G401 (cell line): ENCODE data around the gene SLCO4C1. TPM values are rescaled to one million over a fixed set of nuclear protein-coding genes. Genes with fewer than 3 reads are reported as not detected.
"Not testable (repeated sequence)": the region's sequence is repeated elsewhere in the genome, so short reads cannot be mapped to it uniquely, and the experiment has no call there.

Experiments
- DNase-seq: peaks from one replicate; pipeline ENCODE4 v3.0.0-alpha.2; 2015; ENCODE audit warnings: low spot score
- in situ Hi-C: cut with HindIII; loops from 2 replicates; pipeline ENCODE4 v1.10.0; 2016; ENCODE audit warnings: low sequenced_read_pairs, mixed read lengths
- total RNA-seq: library from RNA; depleted of rRNA; stranded (reverse); fragments of >200 nt; shearing (Covaris generic); gene quantifications from 2 replicates; pipeline ENCODE4 v1.2.3, GENCODE V29; 2014; rRNA removed

SLCO4C1 gene, protein sequence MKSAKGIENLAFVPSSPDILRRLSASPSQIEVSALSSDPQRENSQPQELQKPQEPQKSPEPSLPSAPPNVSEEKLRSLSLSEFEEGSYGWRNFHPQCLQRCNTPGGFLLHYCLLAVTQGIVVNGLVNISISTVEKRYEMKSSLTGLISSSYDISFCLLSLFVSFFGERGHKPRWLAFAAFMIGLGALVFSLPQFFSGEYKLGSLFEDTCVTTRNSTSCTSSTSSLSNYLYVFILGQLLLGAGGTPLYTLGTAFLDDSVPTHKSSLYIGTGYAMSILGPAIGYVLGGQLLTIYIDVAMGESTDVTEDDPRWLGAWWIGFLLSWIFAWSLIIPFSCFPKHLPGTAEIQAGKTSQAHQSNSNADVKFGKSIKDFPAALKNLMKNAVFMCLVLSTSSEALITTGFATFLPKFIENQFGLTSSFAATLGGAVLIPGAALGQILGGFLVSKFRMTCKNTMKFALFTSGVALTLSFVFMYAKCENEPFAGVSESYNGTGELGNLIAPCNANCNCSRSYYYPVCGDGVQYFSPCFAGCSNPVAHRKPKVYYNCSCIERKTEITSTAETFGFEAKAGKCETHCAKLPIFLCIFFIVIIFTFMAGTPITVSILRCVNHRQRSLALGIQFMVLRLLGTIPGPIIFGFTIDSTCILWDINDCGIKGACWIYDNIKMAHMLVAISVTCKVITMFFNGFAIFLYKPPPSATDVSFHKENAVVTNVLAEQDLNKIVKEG
- total RNA-seq, result not detected in 2 replicates

DNA sequence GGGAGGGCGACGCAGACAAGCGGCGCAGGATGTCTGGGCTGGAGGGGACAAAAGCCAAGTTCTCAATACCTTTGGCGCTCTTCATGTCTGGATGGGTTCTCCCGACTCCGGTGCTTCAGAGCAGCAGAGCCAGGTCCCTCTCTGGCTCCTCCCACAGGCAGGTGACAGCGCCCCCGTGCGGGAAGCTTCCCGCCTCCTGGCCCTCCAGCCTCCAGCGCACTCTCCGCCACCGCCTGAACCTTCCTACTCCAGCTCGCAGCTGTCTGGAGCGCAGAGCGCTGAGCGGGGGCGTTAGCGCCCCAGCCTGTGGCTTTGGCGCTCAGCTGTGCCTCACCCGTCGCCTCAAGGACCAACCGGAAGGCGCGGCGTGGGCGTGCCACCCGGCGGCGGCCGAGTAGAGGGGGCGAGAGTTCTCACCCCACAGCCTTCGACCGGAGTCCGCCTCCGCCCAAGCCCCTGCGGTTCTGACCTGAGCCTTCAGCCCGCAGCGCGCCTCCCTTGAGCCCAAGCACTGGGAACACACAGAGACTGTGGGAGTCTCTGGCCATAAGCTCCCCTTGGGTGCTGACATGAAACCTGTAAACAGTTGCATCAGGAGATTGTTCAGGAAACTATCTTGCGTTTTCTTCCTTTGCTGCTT is at the start of gene SLCO4C1:
Gene SLCO4C1, minus strand, starts transcription at position 107 of the 640 bp plus-strand sequence. Its CDS starts 22 bp downstream, at position 85.
- no peak for DNase-seq
- in situ Hi-C loops, result no loop called here

DNA sequence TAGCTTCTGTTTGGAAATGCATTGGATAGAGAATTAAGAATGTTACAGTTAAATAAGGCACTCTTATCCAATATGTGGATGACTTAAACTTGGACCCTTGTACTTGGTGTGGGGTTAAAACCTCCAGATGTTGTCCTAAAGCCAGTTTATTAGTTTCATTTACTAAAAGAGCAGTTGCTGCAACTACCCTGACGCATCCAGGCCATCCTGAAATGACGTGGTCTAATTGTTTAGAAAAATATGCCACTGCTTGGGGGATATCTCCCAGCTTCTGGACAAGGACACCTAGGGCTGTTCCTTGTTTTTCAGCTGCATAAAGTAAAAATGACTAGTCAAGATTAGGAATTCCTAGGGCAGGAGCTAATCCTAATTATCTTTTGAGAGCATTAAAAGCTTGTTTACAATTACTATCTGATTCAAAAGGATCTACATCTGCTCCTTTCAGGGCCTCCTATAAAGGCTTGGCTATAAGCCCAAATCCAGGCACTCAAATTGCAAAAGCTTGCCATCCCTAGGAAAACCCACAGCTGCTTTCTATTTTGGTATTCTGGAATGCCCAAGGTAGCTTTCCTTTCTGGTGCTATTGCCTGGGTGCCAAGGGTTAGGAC is 45.7 kb upstream of the SLCO4C1 start:
- no peak for DNase-seq
- in situ Hi-C loops, result no loop called here

DNA sequence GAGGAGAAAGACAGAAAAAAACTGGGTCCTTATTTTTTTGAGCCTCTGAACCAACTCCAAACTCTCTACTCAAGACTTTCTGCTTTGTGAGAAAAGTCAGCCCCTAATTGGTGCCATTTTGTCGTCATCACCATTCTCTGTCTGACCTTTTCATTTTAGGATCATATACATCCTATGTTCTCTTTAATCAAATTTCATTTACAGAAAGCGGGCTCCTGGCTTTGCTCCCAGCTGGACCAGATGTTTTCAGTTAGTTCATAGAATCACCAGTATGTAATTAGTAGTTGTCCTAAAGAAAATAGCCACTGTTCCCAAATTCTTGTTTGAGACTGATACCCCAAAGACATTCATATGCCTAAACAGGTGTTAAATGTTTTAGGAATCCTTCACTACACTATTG is 28.6 kb upstream of the SLCO4C1 start:
- in situ Hi-C loops, result no loop called here
- DNase-seq, result no peak

DNA sequence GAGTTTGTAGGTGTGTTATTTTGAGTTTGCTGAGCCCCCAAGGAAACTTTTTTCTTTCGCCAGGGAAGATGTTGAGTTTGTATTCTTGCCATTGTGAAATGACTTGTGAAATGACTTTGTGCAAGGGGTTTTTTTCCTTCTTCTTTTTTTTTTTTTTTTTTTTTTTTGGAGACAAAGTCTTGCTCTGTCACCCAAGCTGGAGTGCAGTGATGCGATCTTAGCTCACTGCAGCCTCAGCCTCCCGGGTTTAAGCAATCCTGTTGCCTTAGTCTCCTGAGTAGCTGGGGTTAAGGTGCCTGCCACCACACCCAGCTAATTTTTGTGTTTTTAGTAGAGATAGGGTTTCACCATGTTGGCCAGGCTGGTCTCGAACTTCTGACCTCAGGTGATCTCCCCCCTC is 22.7 kb upstream of the SLCO4C1 start:
- DNase-seq, in situ Hi-C loops: not testable (repeated sequence)

DNA sequence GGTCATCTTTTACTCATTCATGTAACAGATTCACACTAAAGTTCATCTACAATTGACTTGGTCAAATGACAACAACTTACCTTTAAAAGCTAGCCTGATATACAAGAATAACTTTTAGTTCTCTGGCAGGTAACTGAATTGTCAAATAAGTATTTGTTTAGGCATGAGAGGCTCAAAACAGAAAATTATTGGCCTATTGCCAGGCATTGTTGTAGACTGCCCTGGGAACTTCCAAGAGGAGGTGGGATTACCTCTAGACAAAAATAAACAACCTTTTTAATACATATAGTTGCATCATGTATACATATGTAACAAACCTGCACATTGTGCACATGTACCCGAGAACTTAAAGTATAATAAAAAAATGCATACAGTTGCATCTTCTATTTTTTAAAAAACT is 18.2 kb upstream of the SLCO4C1 start:
- in situ Hi-C loops, result no loop called here
- DNase-seq, result no peak

DNA sequence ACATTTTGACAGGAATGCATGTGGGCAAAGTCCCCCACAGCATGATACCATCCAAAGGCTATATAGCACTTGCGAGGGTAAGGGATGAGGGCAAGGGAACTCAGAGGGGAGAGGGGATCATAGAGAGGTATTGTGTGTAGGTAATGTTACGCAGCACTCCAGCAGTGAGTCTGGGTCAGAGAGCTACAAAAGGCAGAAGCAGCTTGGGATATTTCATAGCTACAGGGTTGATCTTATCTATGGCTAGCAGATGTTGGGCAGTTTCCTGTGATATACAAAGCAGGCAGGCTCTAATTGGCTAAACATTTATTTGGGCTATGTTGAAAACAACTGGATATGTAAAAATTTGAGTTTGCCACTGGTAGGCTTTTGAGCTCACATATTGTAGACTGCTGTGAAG is 17.8 kb upstream of the SLCO4C1 start:
- in situ Hi-C loops, result no loop called here
- no peak for DNase-seq

DNA sequence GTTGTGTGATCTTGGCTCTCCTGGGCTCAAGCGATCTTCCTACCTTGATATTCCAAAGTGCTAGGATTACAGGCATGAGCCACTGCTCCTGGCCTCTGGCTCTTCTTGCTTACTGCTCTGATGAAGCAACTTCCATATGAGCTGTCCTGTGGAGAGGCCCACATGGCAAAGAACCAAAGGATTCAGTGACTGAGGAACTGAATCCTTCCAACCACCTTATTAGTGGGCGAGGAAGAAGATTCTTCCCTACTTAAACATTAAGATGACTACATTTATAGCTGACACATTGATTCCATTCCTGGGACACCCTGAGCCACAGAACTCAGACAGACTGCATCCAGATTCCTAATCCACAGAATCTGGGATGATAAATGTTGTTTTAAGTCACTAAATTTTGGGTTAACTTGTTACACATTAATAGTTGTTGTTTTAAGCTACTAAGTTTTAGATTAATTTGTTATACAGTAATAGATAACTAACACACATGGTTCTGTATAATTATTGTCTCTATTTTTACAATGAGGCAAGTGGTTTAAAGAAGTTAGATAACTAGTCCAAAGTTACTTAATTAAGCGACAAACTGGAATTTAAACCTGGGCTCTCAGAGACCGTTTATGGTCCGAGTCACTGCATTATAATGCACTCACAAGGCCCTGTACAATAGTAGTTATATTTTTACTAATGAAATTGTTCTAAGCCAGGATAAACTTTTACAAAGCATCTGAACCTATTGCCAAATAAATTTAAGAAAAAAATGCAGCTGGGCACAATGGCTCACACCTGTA is 16.7 kb upstream of the SLCO4C1 start:
- no peak for DNase-seq
- in situ Hi-C loops, result no loop called here

DNA sequence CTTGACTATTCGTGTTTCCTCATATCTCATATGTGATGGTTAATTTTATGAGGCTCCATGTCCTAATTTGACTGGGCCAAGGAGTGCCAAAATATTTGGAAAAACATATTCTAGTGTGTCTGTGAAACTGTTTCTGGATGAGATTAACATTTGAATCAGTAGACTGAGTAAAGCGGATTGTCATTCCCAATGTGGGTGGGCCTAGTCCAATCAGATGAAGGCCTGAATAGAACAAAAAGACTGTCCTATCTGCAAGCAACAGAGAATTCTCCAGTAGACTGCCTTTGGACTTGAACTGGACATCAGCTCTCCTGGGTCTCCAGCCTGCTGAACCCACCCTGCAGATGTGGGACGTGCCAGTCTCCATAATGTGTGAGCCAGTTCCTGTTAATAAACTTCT is 13.5 kb upstream of the SLCO4C1 start:
- no peak for DNase-seq
- in situ Hi-C loops, result no loop called here

DNA sequence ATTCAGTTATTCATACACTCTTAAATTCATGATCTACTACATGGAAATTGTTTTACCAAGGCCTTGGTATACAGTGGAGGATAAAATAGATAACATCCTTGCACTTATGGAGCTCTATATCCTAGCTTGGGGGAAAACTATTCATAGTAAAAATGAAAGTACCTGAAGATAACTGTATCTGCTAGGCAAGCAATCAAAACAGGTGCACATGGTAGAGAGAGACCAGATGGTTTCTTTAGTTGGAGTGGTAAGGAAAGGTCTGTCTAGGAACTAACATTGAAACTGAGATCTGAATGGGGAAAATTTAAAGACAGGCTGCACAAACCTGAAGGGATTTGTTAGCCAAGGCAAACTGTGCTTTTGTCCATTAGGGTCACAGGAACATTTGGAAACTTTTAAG is 11.1 kb upstream of the SLCO4C1 start:
- no peak for DNase-seq
- in situ Hi-C loops, result no loop called here

DNA sequence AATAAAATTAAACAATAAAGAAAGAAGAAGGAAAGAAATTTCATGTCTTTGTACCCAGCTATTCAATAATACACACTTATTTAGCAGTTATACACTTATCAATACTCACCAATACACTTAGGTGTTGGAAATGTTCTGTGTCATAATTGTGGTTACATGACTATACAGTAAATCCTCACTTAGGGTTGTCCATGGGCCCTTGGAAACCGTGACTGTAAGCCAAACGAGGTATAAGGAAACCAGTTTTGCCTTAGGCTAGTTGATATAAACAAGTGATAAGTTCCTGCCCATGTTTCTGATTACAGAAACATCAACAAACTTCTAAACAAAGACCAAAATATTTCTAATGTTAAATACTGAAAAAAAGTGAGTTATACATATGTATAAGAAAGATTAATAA is 10.0 kb upstream of the SLCO4C1 start:
- in situ Hi-C loops, result no loop called here
- DNase-seq, result no peak

DNA sequence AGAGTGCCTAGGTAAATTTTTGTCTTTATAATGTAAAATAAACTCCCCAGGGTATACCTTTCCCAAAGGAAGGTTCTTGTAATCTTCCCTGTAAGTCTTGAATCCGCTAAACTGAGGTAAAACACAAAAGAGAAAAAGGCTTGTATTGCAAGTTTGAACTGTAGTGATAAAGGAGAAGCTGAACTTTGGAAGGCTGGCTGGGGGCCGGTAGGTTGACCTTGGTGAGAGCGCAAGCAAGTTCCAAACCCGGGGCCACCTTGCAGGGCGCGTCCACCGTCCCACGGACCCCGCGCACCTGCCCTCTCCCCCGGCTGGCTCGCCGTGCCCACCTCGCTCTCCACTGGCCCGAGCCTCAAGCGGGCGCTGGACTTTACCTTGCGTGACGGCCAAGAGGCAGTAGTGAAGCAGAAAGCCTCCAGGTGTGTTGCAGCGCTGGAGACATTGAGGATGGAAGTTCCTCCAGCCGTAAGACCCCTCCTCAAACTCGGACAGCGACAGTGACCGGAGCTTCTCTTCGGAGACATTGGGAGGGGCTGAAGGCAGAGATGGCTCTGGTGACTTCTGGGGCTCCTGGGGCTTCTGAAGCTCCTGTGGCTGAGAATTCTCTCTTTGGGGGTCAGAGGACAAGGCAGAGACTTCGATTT is 428 bp downstream of the SLCO4C1 start:
- no peak for DNase-seq
- in situ Hi-C loops, result no loop called here

DNA sequence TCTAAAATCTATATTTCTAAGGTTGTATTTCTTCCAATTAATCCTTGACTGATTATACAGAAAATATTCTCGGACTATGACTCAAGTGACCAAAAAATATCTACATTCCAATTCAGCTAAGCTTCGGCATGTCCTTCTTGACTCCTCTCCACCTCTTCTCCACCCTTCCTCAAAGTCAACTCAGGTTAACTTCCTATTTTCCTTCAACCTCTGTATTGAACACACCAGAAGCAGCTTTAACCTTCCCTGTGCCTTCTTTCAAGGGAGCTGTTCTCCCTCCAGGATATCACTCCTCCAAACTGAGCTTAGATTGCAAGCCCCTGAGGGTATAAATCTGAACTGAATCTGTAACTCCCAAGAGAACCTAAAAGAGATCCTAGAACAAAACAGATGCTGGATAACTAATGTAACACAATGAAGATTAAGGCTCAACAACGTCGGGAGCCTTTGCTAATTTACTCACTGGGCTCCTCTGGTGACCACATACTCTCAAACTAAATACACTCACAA is 1.1 kb downstream of the SLCO4C1 start:
- DNase-seq, result no peak
- in situ Hi-C loops, result no loop called here

DNA sequence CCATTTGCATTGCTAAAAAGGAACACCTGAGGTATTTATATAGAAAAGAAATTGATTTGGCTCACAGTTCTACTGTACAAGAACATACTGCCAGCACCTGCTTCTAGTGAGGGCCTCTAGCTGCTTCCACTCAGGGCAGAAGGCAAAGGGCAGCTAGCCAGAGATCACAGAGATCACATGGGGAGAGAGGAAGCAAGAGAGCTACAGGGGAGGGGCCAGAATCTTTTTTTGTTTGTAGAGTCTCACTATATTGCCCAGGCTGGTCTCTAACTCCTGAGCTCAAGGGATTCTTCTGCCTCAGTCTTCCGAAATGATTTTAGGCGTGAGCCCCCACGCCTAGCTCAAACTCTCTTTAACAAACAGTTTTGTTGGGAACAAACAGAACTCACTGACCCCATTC is 6.1 kb downstream of the SLCO4C1 start:
- no peak for DNase-seq
- in situ Hi-C loops, result no loop called here

DNA sequence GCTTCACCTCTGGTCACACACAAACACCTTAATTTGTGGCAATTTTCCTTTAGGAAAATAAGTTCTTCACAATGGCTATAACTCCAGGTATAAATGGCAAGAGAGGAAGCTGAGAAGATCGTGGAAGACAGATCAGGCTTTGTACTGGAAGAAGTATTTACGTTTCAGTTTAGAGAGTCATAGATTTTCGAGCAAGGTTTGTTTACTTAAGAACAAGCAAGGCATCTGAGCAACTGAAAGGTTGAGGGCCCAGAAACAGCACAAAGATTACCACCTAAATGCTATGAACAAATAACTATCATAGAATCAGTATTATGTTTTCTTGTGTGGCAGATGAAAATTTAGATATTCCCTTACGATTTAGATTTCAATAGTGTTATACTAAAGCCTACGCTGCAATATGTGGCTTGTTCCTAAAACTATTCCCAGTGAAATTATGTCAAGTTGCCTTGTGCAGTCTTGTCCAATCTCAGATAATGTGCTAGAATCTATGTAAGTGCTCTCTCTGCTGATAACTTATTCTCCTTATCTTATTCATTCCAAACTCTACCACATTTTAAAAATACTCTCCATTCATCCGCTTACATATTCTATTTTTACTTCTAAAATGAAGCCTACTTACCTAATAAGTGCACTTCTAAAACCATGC is 6.7 kb downstream of the SLCO4C1 start:
- in situ Hi-C loops, result no loop called here
- no peak for DNase-seq

DNA sequence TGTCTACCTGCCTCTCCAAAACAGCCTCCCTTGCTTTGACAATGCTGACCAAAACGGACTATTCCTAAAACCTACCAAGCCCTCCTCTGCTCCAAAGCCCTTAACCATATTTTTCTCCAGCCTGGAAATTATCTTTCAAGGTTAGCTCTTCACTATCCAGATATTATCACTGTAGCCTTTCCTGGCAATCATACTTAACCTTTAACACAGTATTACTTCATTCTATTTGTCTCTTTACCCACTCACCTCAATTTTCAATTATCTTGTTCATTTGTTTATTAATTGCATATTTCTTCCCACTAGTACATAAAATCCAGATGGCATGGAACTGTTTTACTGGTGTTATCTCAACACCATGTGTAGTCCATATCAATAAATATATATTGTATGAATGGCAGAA is 7.5 kb downstream of the SLCO4C1 start:
- no peak for DNase-seq
- in situ Hi-C loops, result no loop called here

DNA sequence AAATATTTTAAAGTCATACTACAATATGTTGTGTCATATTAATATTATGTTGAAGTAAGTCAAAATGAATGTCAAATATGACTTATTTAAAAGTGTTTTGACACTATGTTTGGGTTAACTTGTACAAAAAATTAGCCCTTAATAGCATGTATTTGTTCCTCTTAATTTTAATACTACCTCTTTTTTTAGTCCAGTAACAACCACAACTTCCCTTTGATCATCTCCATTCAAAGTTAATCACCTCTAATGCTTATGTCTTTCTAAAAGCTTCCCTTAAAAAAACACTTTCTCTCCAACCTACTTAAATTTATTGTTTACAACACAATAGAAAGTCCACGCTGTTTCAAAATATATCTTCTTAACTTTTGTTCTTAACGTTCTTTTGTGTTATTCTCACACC is 9.6 kb downstream of the SLCO4C1 start:
- in situ Hi-C loops, result no loop called here
- no peak for DNase-seq

DNA sequence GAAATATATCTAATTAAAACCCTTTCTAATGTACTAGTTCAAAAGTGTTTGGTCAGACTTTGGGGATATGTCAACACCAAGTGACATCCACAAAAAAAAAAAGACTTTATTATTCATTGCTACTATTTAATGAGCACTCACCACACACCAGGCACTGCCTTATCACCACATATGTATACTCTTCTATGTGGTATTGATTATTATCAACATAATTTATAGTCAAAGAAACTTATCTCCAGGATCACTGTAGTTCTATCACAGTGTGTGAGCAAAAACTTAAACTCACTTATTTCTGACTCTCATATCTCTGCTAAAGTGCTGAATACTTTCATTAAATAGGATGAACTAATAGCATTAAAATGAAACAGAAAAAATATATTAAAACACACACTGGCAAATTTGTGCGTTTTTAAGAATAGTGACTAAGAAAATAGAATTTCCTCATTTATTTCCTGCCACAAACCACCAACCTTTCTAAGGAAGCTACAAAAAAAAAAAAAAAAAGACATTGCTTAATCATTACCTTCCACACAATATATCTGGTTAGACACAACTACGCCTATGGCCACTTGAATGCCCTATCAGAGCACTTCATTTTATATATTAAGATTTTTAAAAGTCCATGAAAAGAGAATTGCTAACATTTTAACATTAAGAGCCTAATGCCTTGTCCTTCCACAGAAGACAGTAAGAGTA is 12.8 kb downstream of the SLCO4C1 start:
- DNase-seq, result no peak
- in situ Hi-C loops, result no loop called here
